Globus pallidus (tissue), 1 donor: Measurements from ENCODE around the gene DMAC2L.
A peak's percentile ranks its signal among the peaks of the same experiment; 100 is the strongest.
"Not testable (repeated sequence)": the region's sequence is repeated elsewhere in the genome, so short reads cannot be mapped to it uniquely, and the experiment has no call there.

ENCODE experiments used
- DNase-seq: peaks from one replicate; pipeline ENCODE4 v3.0.0-alpha.2; 2015; ENCODE audit warnings: low spot score

Gene DMAC2L, protein sequence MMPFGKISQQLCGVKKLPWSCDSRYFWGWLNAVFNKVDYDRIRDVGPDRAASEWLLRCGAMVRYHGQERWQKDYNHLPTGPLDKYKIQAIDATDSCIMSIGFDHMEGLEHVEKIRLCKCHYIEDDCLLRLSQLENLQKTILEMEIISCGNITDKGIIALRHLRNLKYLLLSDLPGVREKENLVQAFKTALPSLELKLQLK

DNA sequence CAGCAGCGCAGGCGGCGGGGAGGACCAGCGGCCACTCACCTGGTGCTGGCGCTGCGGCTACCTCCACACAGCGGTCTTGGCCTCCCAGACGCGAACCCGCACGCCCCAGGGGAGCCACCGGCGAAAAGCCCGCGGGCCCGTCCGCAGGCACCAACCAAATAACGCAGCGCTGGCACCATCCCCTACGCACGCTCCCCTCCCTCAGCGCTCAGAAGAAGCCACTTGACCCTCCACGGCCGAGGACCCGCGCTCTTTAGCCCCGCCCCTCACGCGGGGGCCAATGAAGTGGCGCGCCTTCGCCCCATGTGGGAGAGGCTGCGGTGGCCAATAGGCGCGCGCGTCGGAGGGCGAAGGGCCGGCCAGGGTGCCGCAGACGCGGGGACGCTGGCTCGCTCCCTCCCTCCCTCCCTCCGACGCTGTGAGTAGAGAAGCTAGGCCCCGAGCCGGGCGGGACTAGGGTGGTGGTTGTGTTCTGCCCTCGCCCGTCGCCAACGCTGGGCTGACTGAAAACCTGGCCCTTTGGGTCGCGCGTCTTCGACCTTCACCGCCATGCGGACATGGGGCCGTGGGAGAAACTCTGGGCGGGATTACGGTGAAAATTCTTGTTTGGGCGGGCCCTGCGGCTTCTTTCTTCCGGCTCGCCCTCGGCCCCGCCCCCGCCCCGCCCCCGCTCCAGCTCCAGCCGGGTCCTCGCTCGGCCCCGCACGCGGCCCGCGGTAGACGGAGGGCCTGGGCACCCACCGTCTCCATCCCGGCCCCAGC is at the start of gene DMAC2L, which contains the start of gene L2HGDH:
Gene DMAC2L, plus strand, starts transcription at position 353 of the 762 bp plus-strand sequence. CDS start 9,164 bp downstream, outside the sequence.
Gene L2HGDH, minus strand, starts transcription at position 258 of the 762 bp plus-strand sequence. Its CDS starts 79 bp downstream, at position 179.
- peak; percentile 95 for DNase-seq

DNA sequence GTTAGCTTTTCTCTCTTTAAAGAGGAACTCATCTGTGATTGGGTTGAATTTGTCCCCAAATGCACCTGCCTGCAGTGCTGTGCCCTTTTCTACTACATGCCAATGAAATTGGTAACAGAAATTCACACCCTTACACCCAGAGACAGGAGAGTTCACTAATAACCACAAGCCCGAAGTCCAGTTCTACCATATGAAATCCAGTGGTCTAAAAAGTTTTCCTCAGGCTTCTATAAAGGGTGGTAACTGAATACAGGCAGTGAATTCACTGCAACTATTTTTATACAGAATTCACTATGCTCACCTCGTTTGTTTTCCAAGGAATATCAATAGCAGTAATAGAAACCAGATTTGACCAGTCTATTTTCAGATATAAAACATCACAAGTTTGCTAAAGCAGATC is 49.3 kb upstream of the DMAC2L start:
- no peak for DNase-seq

DNA sequence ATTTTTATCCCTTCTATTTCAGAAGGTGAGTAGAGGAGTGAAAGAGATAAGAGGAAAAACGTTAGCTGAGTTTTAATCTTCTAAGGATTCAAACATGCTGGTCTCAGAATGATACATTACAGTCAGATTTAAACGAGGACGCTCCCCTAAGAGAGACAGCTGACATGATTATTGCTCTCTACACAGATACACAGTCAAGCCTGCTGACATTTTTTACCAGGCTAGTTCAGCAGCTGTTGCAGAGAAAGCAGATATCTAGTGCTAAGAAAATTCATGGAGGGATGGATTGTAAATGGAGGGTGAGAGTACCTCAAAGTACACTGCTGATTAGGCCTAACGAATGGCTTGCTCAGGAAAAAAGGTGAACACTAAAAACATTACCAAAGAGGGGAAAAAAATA is 48.8 kb upstream of the DMAC2L start:
- no peak for DNase-seq

DNA sequence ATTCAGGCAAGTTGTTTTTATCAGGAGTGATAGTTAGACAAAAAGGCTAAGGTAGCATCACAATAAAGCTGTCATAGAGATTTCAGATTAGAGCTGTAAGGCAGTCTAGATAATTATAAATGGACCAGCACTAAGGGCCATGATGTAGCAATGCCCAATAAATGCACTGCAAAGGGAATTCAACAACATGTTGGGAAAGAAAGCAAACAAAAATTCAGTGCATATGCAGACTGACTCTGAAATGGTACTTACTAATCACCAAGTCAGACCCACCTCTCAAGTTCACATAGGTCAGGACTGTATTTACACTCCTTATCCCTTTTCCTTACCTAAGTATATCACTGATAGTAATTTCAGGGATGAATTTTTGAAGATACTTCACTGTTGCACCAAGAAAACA is 47.1 kb upstream of the DMAC2L start:
- DNase-seq = no peak

DNA sequence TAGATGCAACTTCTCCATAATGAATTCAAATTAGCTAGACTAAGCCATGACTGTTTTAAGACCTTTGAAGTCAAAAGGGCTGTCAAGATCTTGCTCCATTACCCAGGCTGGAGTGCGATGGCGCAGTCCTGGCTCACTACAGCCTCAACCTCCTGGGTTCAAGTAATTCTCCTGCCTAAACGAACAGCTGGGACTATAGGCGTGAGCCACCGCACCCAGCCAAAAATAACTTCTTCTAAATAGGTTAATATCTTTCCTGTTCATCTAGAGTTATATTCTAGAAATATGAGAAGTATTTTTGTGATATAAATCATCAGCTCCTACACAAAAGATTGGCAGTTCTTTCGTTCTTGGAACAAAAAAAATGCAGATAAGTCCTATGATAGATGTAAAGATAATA is 41.2 kb upstream of the DMAC2L start:
- no peak for DNase-seq

DNA sequence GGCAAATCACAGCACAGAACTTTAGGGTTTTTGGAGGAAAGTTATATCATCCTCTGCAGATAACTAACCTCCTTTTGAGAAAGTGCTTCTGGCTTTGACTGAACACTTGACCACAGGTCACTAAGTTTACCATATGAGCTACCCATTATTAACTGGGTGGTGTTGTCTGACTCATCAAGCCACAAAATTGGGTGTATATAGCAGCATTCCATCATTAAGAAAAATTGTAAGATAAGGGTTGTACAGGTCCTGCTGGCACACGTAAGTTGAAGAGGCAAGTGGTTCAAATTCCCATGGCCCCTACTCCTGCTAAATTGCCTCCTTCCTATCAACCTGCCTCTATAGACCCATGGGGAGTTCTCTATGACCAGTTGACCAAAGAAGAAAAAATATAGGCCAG is 39.6 kb upstream of the DMAC2L start:
- DNase-seq = no peak

DNA sequence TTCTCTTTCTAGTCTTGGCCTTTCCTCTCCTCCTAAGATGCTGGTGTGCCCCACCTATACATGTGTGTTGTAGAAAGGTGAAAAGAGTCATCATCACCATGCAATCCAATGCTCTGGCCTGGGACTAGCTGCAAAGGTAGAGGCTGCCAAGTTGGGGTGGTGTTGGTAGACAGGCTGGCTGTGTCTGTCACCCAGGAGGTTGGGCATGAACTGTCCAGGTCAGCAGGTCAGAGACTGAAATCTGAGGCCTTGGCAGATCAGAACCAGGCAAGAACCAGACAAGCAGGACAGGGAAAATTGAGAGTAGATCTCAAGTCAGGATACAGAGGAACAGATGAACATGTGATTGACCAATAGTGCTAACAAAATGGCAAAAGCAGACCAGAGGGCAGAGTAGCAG is 26.3 kb upstream of the DMAC2L start:
- DNase-seq = no peak

DNA sequence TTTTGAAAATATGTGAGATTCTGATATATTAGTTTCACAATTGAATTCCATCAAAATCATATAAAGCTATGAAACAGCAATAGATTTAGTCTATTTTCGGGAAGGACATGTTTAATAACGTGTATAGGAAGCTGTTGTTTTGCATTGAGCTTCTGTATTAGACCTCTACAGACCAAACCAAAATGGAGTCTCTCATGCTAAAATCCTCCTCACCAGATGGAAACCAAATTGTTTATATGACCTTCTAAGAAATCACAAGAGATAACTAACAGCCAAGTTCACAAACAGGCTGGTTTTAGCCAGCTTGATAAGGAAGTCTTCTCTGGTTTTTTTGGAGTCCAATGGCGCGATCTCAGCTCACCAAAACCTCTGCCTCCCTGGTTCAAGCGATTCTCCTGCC is 24.0 kb upstream of the DMAC2L start:
- no peak for DNase-seq

DNA sequence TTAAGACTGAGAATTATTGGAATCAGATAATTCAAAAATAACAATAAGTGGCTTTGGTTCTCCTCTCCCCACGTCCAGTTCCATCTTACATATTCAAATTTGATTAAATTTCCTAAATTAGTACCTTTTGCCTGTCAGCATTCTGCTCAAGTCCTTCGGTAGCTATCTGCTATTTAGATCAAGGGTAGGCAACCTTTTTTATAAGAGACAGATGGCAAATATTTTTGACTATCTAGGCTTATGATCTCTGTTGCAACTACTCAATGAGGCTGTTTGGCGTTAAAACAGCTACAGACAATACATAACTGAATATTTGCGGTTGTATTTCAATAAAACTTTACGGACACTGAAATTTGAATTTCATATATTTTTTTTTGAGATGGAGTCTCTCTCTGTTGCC is 21.8 kb upstream of the DMAC2L start:
- no peak for DNase-seq

DNA sequence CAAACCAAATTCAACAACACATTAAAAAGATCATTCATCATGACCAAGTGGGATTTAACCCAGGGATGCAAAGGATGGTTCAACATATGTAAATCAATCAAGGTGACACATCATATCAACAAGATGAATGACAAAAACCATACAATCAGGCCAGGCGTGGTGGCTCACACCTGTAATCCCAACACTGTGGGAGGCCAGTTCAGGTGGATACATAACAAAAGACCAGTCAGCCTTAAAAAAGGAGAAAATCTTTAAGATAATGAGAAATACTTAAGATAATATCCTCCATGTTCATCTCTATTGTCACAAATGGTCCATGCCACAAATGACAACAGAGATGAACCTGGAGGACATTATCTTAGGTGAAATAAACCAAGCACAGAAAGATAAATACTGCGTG is 12.5 kb upstream of the DMAC2L start:
- DNase-seq = no peak

DNA sequence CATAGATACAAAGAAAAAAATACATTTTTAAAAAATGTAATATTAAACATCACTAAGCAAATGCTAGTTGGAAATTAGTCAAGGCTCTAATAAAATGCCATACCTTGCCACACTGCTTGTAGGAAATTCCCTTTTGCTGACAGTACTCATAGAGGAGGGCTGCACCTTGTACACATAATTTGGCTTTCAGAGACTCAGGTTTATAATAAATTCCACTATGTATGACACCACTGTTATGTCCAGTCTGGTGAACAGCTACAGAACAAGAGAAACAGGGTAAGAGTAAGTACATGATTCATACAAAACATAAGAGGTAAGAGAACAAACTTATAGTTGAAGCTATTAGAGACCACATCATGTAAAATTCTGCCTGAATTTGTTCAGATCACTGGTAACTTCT is 10.2 kb upstream of the DMAC2L start:
- no peak for DNase-seq

DNA sequence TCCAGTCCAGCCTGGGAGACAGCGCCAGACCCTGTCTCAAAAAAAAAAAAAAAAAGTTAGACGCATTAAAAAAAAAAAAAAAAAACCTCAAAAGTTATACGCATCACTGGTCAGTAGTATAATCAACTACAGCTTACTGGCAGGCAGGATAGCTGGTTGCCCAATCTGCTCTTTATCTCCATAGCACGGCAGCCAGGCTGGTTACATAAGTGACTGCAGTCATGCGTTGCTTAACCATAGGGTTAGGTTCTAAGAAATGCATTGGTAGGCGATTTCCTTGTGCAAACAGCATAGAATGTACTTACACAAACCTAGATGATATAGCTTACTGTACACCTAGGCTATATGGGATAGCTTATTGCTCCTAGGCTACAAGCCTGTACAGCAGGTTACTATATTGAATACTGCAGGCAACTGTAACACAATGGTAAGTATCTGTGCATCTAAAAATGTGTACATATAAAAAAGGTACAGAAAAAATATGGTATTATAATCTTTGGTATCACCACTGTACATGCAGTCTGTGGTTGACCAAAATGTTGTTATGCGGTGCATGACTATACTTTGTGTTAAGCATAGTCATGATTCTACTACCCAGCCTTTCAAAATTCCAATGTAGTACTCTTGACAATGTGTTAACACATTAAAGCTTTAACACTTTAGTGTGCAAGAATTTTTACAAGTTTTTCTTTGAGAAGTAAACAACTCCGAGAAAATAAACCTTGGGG is 8.2 kb upstream of the DMAC2L start:
- no peak for DNase-seq

DNA sequence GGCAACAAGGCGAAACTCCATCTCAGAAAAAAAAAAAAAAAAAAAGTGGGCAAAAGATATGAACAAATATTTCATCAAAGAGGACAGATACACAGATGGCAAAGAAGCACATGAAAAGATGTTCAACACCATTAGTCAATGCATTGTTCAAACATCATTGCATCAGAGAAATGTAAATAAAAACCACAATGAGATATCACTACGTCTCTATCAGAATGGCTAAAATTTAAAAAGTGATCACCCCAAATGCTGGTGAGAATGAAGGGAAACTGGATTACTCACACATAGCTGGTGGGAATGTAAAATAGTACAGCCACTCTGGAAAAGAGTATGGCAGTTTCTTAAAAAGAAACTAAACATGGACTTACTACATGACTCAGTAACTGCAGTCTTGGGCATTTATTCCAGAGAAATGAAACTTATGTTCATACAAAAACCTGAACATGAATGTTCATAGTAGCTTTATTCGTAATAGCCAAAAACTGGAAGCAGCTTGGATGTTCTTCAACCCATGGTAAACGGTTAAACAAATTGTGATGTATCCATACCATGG is 3.7 kb upstream of the DMAC2L start:
- DNase-seq = no peak

DNA sequence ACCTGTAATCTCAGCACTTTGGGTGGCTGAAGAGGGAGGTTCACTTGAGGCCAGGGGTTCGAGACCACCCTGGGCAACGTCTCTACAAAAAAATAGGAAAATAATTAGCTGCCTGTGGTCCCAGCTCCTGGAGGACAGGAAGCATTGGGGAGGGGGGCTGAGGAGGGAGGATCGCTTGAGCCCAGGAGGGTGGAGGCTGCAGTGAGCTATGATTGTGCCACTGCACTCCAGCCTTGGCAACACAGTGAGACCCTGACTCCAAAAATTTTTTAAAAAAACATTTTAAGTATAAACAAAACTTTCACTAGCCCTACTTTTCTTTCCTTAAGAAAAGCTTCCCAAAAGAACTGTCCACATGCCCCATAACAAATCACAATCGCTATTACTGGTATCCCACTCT is 1.7 kb upstream of the DMAC2L start:
- DNase-seq = no peak

DNA sequence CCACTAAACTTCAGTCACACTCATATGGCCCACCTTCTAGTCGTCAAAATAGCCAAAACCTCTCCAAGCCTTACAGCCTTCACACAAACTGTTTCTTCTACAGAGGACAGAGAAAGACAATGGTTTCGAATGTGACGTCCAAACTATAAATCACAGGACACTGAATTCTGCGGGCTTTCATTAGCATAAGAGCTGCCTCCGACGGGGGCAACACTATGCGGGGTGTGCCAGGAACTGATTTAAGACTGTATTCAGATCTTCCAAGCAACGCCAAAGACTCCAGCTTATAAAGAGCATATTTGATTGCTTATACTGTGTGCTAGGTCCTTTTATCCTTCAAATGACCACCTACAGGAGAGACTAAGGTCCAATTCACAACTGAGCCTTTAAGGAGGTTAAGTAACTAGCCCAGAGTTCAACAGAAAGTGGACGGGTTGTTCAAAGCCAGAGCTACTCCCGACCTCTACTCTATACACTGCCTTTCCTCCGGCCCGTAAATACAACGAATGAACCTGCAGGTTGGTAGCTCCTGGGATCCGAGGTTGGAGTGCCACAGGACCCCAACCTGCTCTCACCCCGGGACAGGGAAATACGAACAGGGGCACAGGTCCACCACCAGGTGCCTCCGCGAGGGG is 670 bp upstream of the DMAC2L start:
- no peak for DNase-seq

DNA sequence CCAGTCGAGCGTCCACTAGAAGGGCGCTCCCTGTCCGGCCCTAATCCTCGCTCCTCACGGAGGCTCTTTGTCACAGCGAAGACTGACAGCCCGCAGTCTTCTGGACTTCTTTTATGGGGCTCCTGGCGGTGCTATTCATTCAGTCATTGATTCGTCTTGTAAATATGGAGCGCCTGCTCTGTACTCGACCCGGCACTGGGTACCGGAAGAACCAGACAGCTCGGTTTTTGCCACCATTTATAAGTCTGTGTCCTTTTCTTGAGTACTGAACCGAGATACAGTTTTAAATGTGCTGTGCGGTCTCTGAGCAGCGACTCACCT is 570 bp downstream of the DMAC2L start:
- DNase-seq = no peak

DNA sequence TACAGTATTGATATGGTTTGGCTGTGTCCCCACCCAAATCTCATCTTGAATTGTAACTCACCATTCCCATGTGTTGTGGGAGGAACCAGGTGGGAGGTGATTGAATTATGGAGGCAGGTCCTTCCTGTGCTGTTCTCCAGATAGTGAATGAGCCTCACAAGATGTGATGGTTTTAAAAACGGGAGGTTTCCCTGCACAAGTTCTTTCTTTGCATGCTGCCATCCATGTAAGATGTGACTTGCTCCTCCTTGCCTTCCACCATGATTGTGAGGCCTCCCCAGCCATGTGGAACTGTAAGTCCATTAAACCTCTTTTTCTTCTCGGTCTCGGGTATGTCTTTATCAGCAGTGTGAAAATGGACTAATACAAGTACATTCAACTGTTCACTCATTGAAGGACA is 2.0 kb downstream of the DMAC2L start:
- not testable (repeated sequence) for DNase-seq

DNA sequence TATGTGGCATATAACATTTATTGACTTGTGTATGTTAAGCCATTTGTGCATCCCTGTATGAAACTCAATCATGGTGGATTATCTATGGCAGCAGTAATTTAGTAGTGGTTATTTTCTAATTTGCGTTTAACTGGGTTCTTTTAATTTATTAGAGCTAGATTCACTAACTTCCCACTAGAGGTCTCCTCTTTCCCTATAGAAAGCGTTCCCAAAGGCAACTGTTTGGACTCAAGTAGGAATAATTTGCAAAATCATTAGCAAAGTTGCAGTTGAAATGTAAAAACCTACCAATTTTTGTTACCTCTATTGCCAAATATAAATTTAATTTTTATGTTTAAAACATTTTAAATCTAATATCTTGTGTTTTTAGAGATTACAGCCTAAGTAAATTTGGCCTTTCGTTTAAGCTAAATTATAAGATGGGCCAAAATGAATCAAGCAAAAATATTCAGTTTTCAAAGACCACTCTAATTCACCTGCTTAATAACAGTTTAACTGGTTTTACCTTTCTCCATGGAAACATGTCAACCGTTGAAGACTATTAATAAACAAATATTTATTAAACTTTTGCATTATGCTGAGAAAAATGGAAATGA is 6.0 kb downstream of the DMAC2L start:
- peak; percentile 63 for DNase-seq

DNA sequence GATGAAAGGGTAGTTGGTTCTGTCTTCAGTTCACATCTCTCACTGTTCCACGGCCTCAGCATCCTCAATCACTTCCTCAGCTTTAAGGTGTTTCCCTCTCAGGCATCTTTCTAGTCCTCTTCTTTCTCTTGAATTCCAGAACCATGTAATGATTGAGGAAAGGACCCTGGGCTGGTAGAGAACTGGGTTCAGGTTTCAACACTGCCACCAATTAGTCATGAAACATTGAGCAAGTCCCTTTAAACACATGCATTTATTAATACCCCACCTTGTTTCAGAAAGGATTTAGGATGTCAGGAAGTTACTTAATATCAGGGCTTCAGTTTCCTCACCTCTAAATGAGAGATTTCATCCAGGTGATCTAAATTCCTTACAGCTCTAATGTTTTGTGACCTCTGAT is 7.2 kb downstream of the DMAC2L start:
- DNase-seq = no peak

DNA sequence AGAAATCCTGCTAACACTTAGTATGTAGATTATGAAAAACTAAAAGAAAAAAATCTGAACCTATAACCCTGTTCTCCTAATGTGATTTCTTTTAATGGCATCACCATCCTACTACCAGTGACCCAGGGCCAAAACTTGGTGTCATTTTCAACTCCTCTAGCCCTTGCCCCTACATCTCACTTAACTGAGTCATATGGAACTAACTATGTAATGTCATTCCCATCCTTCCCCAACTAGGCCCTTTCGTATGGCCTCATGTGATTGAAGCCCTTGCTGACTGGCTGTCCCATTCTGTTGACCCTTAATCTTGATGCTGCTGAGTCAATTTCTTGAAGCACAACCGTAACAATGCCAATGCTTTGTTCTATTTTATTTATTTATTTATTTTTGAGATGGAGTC is 7.6 kb downstream of the DMAC2L start:
- no peak for DNase-seq

DNA sequence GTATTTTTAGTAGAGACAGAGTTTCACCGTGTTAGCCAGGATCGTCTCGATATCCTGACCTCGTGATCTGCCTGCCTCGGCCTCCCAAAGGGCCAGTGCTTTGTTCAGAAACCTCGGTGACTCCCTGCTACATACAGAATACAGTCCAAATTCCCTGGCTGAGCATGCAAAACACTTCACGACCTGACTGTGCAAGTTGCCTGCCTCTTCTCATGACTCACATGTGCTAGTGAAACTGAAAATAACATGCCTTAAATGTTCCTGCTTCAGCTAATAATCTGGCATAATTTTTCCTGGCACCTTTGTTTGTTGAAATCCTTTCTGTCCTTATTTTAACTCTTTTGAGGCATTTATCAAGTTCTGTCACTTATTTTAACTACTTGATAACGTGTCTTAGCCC is 8.2 kb downstream of the DMAC2L start:
- no peak for DNase-seq

DNA sequence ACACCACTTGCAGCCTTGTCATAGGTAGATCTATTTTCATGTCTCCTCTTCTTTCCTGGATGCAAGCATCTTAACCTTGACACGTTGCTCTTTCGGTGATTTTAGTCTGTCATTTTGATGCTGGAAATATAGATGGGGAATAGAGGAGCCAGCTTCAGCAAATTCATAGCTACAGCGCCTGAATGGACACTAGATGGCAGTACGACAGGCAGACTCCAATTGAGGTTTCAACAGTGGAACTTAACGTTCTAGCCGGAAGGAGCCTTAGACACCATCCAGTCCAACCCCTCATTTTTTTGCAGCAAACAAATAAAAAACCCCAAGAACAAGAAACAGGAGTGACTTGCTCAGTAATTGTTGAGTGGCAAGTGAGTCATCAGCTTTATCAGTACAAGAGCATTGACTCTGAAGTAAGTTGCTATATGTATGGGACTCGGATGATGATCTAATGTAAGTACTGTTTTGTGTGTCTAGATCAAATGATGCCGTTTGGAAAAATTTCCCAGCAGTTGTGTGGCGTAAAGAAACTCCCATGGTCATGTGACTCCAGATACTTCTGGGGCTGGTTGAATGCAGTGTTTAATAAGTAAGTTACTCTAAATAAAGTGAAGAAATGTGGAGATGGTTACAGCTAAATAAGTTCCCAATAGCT is 9.0 kb downstream of the DMAC2L start:
- peak; percentile 89 for DNase-seq
